Colonic mucosa (tissue), 4 donors: Measurements from ENCODE around the gene KRT6C. TPM values are rescaled to one million over a fixed set of nuclear protein-coding genes. Genes with fewer than 3 reads are reported as not detected.
A peak's percentile ranks its signal among the peaks of the same experiment; 100 is the strongest.

ENCODE experiments used
- DNase-seq: peaks from one replicate; pipeline ENCODE4 v3.0.0-alpha.2; 2020
- H3K27ac ChIP-seq: fragments of 200-600 bp; one replicate; pipeline ENCODE4 v1.8.0; 2021
- H3K27me3 ChIP-seq: fragments of 200-600 bp; one replicate; pipeline ENCODE4 v1.8.0; 2021
- H3K36me3 ChIP-seq: fragments of 200-600 bp; one replicate; pipeline ENCODE4 v1.8.0; 2021
- H3K4me1 ChIP-seq: fragments of 200-600 bp; one replicate; pipeline ENCODE4 v1.8.0; 2021; ENCODE audit warnings: mild to moderate bottlenecking
- H3K4me3 ChIP-seq: fragments of 200-600 bp; one replicate; pipeline ENCODE4 v1.8.0; 2021
- H3K9ac ChIP-seq, 2 donors: one replicate each; pipeline ENCODE4 v1.7.0; 2013; ENCODE audit warnings: control low read depth in 2 of 2, low read depth in 2 of 2, low read length in 2 of 2
- H3K9me3 ChIP-seq: fragments of 200-600 bp; one replicate; pipeline ENCODE4 v1.8.0; 2021
- intact Hi-C: fragments of 100-400 bp; cut with DNase I; formaldehyde crosslinking; loops from one replicate; pipeline ENCODE4 v1.14.1; 2022
- total RNA-seq, 2 donors: library from RNA; stranded (reverse); fragmentation: NEBNext Ultra II Directional in 1 of 2; extraction: Animal tissue kit (Norgen Biotek cat#: 25700) in 1 of 2; gene quantifications; one replicate each; pipeline ENCODE4 v1.2.1, GENCODE V29; 2021
- TF ChIP-seq, protein P1 (sequence below): fragments of 200-600 bp; IDR thresholded peaks from one replicate; pipeline ENCODE4 v1.8.0; 2022; ENCODE audit warnings: antibody characterized with exemption, mild to moderate bottlenecking
- donor health status: healthy.
- donor health status: DM: no; HTN: no; CAD: no.
- donor health status: DM: no; HTN: no; CAD: no.

KRT6C gene
- total RNA-seq, result not detected

DNA sequence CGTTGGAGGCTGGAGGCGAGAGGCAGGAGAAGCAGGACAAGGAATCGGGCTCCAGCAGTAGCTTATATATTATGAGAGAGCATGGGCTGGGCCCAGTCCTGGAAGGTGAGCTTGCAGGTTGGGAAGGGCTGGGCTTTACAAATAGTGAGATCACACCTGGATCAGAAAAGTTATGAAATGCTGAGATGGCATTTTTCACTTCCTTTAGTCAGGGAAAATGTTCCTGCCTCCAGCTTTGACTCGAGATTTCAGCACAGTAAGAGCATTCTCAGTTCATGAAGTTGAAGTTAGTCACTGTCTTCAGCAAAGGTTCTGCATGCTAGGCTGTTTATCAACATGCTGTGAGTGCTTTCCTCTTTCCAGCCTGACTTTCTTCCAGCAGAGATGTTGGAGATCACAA lies at the start of gene KRT6C:
TSS of gene KRT6C (minus strand) at position 38 of the 400 bp plus-strand sequence. CDS start 68 bp downstream, outside the sequence.
- H3K36me3 ChIP-seq, result no peaks in the 10 kb centered on the region
- no peak within 1 kb of the TSS for H3K27ac ChIP-seq
- no peaks in the 10 kb centered on the region for H3K4me1 ChIP-seq
- TF ChIP-seq, protein P1, sequence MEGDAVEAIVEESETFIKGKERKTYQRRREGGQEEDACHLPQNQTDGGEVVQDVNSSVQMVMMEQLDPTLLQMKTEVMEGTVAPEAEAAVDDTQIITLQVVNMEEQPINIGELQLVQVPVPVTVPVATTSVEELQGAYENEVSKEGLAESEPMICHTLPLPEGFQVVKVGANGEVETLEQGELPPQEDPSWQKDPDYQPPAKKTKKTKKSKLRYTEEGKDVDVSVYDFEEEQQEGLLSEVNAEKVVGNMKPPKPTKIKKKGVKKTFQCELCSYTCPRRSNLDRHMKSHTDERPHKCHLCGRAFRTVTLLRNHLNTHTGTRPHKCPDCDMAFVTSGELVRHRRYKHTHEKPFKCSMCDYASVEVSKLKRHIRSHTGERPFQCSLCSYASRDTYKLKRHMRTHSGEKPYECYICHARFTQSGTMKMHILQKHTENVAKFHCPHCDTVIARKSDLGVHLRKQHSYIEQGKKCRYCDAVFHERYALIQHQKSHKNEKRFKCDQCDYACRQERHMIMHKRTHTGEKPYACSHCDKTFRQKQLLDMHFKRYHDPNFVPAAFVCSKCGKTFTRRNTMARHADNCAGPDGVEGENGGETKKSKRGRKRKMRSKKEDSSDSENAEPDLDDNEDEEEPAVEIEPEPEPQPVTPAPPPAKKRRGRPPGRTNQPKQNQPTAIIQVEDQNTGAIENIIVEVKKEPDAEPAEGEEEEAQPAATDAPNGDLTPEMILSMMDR, result no peak
- intact Hi-C loops, result no loop called here
- H3K9me3 ChIP-seq, result no peaks in the 10 kb centered on the region
- DNase-seq, result no peak
- H3K4me3 ChIP-seq, result no peak within 1 kb of the TSS
- H3K9ac ChIP-seq, result no peak within 1 kb of the TSS
- H3K27me3 ChIP-seq, result no peaks in the 10 kb centered on the region

DNA sequence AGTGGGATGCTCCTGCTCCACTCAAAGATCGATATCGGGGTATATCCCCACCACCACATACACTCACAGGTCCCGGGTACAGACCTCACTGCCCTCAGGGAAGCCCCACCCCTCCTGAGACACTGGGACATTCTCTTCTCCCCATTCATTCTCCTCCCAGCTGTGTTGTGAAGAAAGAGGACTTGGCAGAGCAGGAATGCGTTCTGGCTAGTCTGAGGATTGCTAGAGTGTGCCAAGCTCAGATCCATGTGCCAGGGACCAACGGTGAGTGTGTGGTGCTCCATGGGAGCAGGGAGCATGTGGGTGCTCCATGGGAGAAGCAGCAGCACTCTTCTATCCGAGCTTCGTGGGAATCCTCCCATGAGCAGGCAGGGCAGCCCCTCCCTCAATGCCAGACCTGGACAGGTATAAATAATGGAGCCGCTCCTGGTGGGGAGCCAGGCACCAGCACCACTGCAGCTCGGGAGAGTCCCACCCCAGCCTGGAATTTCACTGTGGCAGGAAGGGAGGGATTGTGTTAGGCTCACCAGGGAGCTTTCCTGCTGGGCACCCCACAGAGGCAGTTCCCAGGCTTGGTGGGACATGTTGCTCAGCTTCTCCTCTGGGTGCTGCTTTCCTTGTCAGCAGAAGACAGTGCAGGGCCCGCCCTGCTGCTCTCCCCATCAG lies 48.9 kb upstream of the KRT6C start:
- Histone ChIP-seq H3K9me3 (no peaks in the 10 kb centered on the region), H3K36me3 (no peaks in the 10 kb centered on the region), H3K27me3 (no peaks in the 10 kb centered on the region), H3K9ac (no peak overlapping the region), H3K4me1 (no peaks in the 10 kb centered on the region), H3K4me3 (no peak overlapping the region), H3K27ac (no peak overlapping the region)
- TF ChIP-seq, protein P1, result no peak
- intact Hi-C loops, result no loop called here
- no peak for DNase-seq

DNA sequence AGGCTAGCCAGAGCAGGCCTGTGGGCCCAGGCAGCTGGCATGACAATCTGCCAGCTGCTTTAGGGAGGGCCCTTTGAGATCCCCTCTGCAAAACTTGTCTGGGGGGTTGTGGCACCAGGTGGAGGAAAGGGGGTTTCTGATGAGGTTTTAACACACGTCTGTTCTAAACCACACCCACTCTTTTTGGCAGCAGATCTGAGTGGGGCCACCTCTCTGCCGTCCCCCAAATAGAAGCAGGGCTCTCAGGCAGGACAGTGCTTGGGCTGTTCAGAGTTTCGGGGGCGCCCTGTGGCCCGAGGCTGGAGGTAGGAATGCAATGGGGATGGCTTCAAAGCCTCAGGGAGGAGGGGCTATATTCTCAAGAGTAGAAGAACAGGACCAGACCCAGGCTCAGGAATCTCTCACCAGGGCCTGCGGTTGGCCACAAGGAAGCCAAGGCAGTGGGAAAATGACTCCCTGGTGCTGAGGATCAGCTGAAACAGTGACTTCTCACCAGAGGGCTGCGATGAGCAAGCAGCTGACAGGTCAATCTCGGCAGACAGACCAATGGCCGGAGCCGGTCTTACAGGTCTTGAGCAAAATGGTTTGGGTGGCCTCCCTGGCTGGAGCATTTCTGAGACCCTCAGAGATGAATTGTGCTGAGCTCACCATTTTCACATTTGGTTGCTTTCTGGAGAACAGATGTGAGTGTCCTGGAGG lies 48.1 kb upstream of the KRT6C start:
- H3K4me1 ChIP-seq, result no peaks in the 10 kb centered on the region
- intact Hi-C loops, result no loop called here
- H3K4me3 ChIP-seq, result no peak overlapping the region
- no peak overlapping the region for H3K9ac ChIP-seq
- no peaks in the 10 kb centered on the region for H3K9me3 ChIP-seq
- H3K27me3 ChIP-seq, result no peaks in the 10 kb centered on the region
- peak; percentile 6 for DNase-seq
- H3K36me3 ChIP-seq, result no peaks in the 10 kb centered on the region
- TF ChIP-seq, protein P1, result no peak
- H3K27ac ChIP-seq, result no peak overlapping the region

DNA sequence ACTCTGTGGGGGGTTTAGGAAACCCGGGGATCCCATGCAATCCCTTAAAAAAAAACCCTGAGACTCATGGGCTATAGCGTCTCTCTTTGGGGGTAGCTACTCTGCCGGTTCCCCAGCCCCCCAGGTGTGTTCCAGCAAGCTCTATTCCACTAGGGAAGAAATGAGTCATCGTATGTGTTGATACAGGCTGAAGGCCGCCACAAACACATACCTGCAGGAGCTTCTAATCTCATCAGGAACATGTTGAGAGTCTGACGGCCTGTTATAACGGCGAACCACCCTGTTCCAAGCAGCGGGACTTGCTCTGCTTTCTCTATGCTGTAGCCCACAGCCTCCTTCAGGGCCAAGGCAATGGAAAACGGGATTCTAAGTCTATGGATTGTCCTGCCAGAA lies 47.6 kb upstream of the KRT6C start:
- Histone ChIP-seq H3K9me3 (no peaks in the 10 kb centered on the region), H3K4me1 (no peaks in the 10 kb centered on the region), H3K36me3 (no peaks in the 10 kb centered on the region), H3K27ac (no peak overlapping the region), H3K9ac (no peak overlapping the region), H3K27me3 (no peaks in the 10 kb centered on the region), H3K4me3 (no peak overlapping the region)
- intact Hi-C loops, result no loop called here
- DNase-seq, result peak; percentile 9
- TF ChIP-seq, protein P1, result no peak

DNA sequence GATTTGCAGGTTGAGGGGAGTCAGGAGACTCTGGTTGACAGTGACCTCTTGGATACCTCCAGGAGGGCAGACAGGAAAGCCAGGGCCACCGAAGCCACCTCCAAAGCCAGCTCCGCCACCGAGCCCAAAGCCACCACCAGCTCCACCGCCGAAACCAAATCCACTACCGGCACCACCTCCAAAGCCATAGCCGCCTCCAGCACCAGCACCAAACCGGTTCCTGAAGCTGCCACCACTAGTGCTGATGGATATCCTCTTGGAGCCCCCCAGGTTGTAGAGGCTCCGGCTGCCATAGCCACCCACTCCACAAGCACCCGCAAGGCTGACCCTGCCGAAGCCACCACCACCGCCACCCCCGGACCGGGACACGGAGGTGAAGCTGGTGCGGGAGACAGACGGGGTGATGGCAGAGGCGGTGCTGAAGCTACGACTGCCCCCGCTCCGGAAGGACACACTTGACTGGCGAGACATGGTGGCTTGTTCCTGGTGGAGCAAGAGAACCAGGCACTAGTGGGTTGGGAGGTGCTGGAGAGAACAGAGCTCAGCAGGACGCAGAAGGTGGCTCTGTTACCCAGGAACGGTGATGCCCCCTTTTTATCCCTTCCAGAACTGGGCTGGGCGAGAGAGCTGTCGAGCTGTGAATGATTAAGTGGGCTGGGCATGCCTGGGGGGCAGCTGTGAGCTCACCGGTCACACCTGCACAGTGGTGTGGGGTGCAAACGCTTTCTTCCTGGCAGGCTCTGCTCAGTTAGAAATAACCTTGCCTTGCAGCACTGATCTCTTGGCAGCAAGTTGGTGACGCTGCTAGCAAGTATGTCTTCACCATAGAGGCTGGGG lies 46.4 kb upstream of the KRT6C start, which contains the start of gene KRT5:
TSS of gene KRT5 (minus strand) at position 569 of the 837 bp plus-strand sequence. CDS start at position 471, 98 bp downstream.
- Histone ChIP-seq H3K27ac (no peak within 1 kb of the TSS), H3K9ac (no peak within 1 kb of the TSS), H3K36me3 (no peaks in the 10 kb centered on the region), H3K27me3 (no peaks in the 10 kb centered on the region), H3K4me1 (no peaks in the 10 kb centered on the region), H3K4me3 (no peak within 1 kb of the TSS), H3K9me3 (no peaks in the 10 kb centered on the region)
- intact Hi-C loops, result no loop called here
- peak; percentile 11 for DNase-seq
- TF ChIP-seq, protein P1, result no peak
